Heart left ventricle (tissue), 13 donors: ENCODE measurements around the gene ANKRD39.
A peak's percentile ranks its signal among the peaks of the same experiment; 100 is the strongest.

ENCODE experiments used
- CTCF ChIP-seq, 12 donors: fragments of 200-600 bp; sonication (generic) in 4 of 12; IDR thresholded peaks; one replicate each; pipeline versions ENCODE4 v1.5.0 to v1.8.0; 2018 to 2022; ENCODE audit warnings: antibody characterized with exemption in 12 of 12, mild to moderate bottlenecking in 5 of 12
- POLR2A ChIP-seq, 2 donors: fragments of 450-650 bp; IDR thresholded peaks; one replicate each; pipeline ENCODE4 v1.6.1; 2017; ENCODE audit warnings: antibody characterized with exemption in 2 of 2, mild to moderate bottlenecking in 2 of 2, moderate library complexity in 2 of 2
- donor health status: ischemic (EF 13 %, LVEDD 7.1; RV severe dilation, severe dysfunction).
- donor health status: DM: no; HTN: yes; CAD: no.
- donor health status: DM: no; HTN: no; CAD: no.
- donor health status: ischemic (EF 25% LVEDD 6.9; RV normal size, moderate dysfunction).
- donor health status: ischemic (EF 25% LVEDD 5.7; RV mildly dilated, moderate dysfunction).
- donor health status: ischemic (EF 35%, LVEDD 5.7; RV mildly dilated, moderate dysfunction).
- donor health status: nonischemic (EF 11% LVEDD 7.7; RV severe dilation, severe dysfunction).
- donor health status: DM: yes; HTN: yes; CAD: no.
- donor health status: PGD.
- donor health status: ischemic (EF 29% LVEDD 5.4; RV normal size, mild dysfunction).
- donor health status: nonischemic (EF 23%, LVEDD 6.1; RV moderate dilation, normal function).

- TF ChIP-seq CTCF (IDR thresholded peaks at IDR 0.05): peak; percentile 82 to 100 (median 94)
- peak in 1 of 2 donors; percentile 88 for TF ChIP-seq POLR2A (IDR thresholded peaks at IDR 0.05)
Observed at GRCh38 chr2:96857667-96858372, at the start of gene ANKRD39.
